ENCODE measurements around the gene PIBF1. TPM values are rescaled to one million over a fixed set of nuclear protein-coding genes. Genes with fewer than 3 reads are reported as not detected.
"Not testable (repeated sequence)": the region's sequence is repeated elsewhere in the genome, so short reads cannot be mapped to it uniquely, and the experiment has no call there.

PIBF1 gene
- total RNA-seq, 3 donors from 2014 or later, result 21.6 to 22.0 (median 21.7) TPM

DNA sequence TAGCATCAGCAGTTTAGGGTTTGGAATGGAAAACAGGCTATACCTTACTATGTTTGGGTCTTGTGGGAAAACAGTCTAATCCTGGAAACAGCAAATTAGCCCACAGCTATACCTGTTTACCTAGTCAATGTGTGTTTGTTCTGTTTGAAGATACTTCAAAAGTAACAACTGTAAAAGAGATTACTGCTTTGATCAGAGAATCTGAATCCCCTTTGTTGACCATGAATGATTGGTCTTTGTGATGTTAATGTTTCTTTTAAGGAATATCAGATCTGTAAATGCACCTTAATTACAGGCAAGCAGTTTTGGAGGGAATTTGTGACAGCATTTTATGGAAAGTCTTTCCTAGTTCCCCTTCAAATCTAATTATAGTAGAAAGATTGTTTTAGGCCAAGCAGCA, 256.1 kb downstream of the PIBF1 start:
- no peaks in the 10 kb centered on the region for H3K4me1 Mint-ChIP-seq (ENCODE audit: low read depth)
- H3K27me3 Mint-ChIP-seq (ENCODE audit: low read depth), result no peaks in the 10 kb centered on the region
- H3K36me3 Mint-ChIP-seq (ENCODE audit: insufficient read depth), result no peaks in the 10 kb centered on the region
- no peaks in the 10 kb centered on the region for H3K9me3 Mint-ChIP-seq
- DNase-seq, result no peak
- H3K4me3 Mint-ChIP-seq, result no peak overlapping the region
- no peak for ATAC-seq

DNA sequence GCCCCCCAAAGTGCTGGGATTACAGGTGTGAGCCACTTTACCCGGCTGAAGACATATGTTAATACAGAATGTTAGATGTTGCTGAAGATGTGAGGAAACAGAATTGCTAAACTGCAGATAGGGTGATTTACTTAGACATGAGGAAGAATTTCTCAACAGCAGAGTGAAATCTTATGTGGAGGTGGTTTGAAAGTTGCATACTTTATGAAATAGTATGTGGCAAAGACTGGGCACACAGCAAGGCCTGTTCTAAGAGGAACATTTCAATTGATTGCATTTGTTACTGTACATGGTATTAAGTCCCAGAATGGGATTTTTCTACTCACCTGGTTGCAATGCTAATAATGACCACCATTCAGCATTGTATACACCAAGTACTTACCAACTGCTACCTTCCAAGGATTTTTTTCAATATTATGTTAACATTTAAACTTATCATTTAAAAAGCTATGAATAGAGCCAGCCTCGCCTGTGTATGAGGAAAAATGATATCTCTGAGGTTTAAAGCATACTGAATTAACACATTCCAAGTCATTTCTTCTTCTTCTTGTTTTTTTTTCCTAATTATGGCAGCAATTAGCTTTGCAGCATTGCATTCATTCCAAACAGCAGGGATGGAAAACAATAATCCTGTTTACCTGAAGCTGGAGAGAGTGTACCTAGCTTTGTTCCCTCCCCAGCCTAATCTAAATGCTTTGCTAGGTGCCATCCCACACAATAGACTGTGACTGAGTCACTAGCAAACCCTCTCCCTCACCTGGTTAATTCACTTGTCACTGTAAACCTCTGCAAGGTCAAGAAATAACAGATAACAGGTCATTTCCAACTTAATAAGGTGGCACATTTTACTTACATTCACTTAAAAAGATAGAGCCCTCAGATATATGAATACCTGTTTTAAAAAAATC, 257.5 kb downstream of the PIBF1 start:
- Mint-ChIP-seq H3K4me3 (no peak overlapping the region), H3K9me3 (no peaks in the 10 kb centered on the region), H3K27me3 (ENCODE audit: low read depth) (no peaks in the 10 kb centered on the region), H3K4me1 (ENCODE audit: low read depth) (no peaks in the 10 kb centered on the region), H3K36me3 (ENCODE audit: insufficient read depth) (no peaks in the 10 kb centered on the region)
- ATAC-seq (no peak), DNase-seq (no peak)

DNA sequence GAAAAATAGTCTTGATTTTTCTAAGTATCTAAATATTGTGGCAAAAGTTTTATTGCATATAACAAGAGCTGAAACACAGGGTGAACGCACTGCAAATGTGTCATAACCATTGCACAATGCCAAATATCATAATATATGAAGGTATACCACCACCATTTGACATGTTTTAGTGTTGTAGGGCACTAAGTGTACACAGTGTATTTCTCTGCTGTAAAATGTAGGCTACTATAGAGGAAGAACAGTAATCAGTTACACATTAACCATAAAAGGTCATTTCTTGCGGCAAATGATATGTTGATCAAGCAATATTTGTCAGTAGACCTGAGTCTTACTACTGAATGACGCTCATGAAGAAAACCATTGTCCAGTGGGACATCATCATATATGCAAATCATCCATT, 258.6 kb downstream of the PIBF1 start:
- H3K36me3 Mint-ChIP-seq (ENCODE audit: insufficient read depth), result no peaks in the 10 kb centered on the region
- DNase-seq, result no peak
- no peaks in the 10 kb centered on the region for H3K27me3 Mint-ChIP-seq (ENCODE audit: low read depth)
- no peaks in the 10 kb centered on the region for H3K9me3 Mint-ChIP-seq
- H3K4me3 Mint-ChIP-seq, result no peak overlapping the region
- no peaks in the 10 kb centered on the region for H3K4me1 Mint-ChIP-seq (ENCODE audit: low read depth)
- ATAC-seq, result no peak

DNA sequence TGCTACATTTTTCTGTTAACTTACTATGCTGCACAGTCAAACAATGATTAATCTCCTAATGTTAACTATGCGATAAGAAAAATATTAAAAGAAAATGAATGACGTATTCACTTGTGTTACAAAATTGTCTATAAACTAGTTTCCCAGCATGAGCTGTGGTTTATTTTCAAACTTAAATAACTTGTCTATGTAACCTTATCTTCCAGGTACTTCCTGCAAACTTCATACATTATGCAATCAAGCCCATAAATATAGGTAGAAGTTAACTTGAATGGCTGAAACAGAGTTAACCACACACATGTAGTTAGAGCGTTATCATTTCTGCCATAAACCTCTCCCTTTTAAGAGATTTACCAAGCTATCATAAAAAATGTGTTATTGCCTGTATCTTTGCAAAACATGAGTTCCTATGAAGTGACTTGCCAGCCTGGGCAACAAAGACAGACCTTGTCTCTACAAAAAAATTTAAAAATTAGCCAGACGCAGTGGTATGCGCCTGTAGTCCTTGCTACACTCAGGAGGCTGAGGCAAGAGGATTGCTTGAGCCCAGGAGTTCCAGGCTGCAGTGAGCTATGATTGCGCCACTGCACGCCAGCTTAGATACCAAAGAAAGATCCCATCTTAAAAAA, 259.1 kb downstream of the PIBF1 start:
- ATAC-seq, result no peak
- no peaks in the 10 kb centered on the region for H3K4me1 Mint-ChIP-seq (ENCODE audit: low read depth)
- no peaks in the 10 kb centered on the region for H3K9me3 Mint-ChIP-seq
- H3K4me3 Mint-ChIP-seq, result no peak overlapping the region
- DNase-seq, result no peak
- no peaks in the 10 kb centered on the region for H3K36me3 Mint-ChIP-seq (ENCODE audit: insufficient read depth)
- no peaks in the 10 kb centered on the region for H3K27me3 Mint-ChIP-seq (ENCODE audit: low read depth)

DNA sequence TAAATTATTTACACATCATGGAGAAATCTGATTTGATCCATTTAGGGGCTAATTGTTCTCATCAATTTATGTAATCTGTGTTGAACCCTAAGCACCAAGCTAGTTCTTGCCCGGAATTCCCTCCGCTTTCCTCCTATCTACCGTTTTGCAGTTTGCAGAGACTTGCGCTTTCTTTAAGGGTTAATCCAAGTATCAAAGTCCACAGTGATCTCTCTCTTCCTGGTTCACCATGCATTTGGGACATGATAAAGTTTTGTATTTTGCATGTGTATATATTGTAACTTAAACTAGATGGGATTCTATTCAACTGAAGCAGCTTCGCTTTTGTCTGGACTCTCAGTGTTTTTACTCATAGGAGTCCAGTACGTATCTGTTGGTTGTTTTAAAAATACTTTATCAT, 263.1 kb downstream of the PIBF1 start:
- ATAC-seq (no peak), DNase-seq (no peak)
- Mint-ChIP-seq H3K36me3 (ENCODE audit: insufficient read depth) (no peaks in the 10 kb centered on the region), H3K4me1 (ENCODE audit: low read depth) (no peaks in the 10 kb centered on the region), H3K4me3 (no peak overlapping the region), H3K27me3 (ENCODE audit: low read depth) (no peaks in the 10 kb centered on the region), H3K9me3 (no peaks in the 10 kb centered on the region)

DNA sequence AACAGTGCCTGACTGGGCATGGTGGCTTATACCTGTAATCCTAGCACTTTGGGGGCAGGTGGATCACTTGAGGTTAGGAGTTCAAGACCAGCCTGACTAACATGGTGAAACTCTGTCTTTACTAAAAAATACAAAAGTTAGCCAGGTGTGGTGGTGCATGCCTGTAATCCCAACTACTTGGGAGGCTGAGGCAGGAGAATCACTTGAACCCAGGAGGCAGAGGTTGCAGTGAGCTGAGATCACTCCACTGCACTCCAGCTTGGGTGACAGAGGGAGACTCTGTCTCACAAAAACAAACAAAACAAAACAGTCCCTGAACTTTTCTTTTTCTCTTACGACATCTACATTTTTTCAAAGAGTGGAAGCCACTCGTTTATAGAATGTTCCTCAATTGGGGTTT, 266.7 kb downstream of the PIBF1 start:
- not testable (repeated sequence) for ATAC-seq; H3K9me3 Mint-ChIP-seq; DNase-seq; H3K36me3 Mint-ChIP-seq (ENCODE audit: insufficient read depth); H3K4me1 Mint-ChIP-seq (ENCODE audit: low read depth); H3K27me3 Mint-ChIP-seq (ENCODE audit: low read depth); H3K4me3 Mint-ChIP-seq

DNA sequence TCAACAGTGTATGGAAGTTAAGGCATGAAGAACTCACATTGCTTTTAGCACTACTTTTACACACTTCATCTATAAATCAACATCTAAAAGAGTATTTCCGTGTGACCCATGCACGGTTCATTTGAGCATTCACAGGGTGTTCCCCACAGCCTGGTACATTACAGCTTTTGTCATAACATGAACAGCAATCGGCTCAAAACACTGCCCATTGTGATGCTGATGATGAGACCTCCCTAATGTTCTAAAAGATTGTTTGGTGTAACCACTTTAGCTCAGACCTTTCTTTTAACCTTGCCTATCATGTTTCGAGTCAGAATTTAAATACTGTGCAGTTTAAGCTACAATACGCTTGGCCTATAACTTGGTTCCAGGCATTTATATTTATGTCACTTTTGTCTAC, 272.8 kb downstream of the PIBF1 start:
- DNase-seq, result no peak
- Mint-ChIP-seq H3K4me1 (ENCODE audit: low read depth) (peaks cover 8% of the 10 kb centered on the region), H3K36me3 (ENCODE audit: insufficient read depth) (no peaks in the 10 kb centered on the region), H3K27me3 (ENCODE audit: low read depth) (peaks cover 31% of the 10 kb centered on the region), H3K9me3 (no peaks in the 10 kb centered on the region), H3K4me3 (no peak overlapping the region)
- ATAC-seq, result no peak

DNA sequence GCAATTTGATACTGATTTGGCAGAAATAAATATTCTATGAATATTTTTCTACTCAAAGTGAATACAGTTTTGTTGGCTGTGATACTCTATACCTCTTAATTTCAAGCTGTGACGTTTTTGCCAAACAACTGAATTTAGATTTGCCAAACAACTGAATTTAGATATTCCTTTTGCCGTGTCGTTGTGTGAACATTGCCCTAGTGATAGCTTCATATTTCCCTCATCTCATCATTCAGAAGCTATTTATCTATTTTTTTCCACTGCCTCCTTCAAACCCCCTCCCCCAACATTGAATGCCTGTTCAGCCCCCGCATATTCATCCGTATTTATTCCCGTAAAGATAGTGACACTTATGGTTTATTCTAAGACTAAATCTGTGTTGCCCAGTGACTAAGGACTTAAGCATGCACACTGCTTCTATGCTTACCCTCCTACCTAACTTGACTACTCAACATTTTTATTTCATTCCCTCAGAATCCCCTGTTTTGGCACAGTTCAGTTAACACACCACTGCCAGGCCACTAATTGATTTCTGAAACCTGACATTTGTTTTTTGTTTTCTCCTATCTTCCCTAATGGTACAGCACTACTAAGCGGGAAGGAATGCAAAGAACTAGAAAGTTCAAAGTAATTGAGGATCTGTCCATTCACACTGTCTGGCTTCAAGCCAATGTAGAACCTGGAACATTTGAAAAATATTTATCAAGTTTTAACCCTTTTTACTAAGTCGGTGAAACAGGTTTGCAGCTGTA, 274.1 kb downstream of the PIBF1 start:
- DNase-seq (no peak), ATAC-seq (no peak)

DNA sequence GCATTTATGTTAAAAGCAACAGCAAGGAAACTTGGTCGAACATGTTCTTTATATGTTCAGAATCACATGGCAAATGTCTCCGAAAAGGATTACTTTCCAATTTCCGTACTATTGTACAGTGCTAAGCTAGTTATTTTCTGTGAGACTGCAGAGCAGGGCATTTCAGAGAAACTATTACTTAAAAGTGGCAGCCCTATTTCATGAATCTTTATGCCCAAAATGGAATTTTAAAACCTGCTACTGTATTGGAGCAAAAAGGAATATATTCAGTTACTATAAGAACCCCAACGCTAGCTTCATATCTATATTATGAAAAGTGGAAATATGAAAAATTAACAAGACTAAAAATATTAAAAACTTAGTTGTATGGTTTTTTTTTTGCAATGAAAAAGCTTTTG, 274.6 kb downstream of the PIBF1 start:
- H3K9me3 Mint-ChIP-seq, result no peaks in the 10 kb centered on the region
- H3K36me3 Mint-ChIP-seq (ENCODE audit: insufficient read depth), result no peaks in the 10 kb centered on the region
- no peak for ATAC-seq
- H3K27me3 Mint-ChIP-seq (ENCODE audit: low read depth), result peaks cover 26% of the 10 kb centered on the region
- no peak overlapping the region for H3K4me3 Mint-ChIP-seq
- H3K4me1 Mint-ChIP-seq (ENCODE audit: low read depth), result peaks cover 18% of the 10 kb centered on the region
- no peak for DNase-seq

More for the DNA sequence above, 274.1 kb downstream of the PIBF1 start:
- H3K9me3 Mint-ChIP-seq, result no peaks in the 10 kb centered on the region
- H3K4me1 Mint-ChIP-seq (ENCODE audit: low read depth), result peaks cover 18% of the 10 kb centered on the region
- no peaks in the 10 kb centered on the region for H3K36me3 Mint-ChIP-seq (ENCODE audit: insufficient read depth)
- H3K27me3 Mint-ChIP-seq (ENCODE audit: low read depth), result peaks cover 30% of the 10 kb centered on the region
- H3K4me3 Mint-ChIP-seq, result no peak overlapping the region

DNA sequence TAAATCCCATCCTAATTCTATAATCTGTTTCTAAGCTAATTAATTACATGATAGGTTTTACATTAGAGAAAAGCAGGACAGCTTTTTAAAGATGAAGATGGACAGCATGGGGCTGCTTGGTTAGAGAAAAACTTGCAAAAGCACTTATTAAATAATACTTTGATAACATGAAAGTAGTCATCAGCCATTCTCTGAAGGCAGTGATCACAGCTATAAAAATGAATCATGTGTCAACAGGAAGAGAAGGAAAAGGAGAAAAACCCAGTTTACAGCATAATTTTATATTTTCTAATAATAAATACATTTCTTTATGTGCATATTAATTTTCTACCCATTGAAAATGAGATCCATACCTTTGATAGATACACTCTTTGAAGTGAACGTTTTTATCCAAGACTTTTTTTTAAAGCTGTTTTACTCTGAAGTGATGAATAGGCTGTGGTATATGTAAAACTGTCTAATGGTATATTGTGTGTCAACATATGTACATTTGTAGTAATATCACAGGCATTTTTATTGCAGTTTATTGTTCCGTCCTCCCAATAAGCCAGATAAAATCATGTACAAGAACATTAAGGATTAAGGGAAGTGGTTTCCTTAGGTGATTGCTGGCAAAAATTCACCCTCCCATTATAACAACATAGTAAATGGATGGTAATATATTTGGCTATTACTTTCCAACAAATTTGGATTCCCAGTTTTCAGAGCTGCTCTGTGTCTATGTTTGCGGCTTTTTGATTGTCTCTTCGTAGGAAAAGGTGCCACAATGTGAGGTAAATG, 275.5 kb downstream of the PIBF1 start:
- DNase-seq (no peak), ATAC-seq (no peak)
- Mint-ChIP-seq H3K36me3 (ENCODE audit: insufficient read depth) (no peaks in the 10 kb centered on the region), H3K9me3 (no peaks in the 10 kb centered on the region), H3K27me3 (ENCODE audit: low read depth) (peaks cover 26% of the 10 kb centered on the region), H3K4me1 (ENCODE audit: low read depth) (peaks cover 18% of the 10 kb centered on the region), H3K4me3 (no peak overlapping the region)

DNA sequence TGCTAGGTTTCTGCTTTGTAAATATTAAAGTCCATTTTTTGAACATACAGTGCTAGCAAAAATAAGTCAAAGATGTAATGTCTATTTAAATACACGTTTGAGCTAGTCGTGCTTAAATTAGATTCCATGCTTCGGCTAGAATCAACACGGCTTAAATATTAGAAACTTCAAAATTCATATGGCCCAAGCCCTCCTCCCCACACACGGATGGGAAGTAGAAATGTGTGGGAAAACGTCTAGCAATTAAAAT, 276.1 kb downstream of the PIBF1 start:
- Mint-ChIP-seq H3K9me3 (no peaks in the 10 kb centered on the region), H3K4me1 (ENCODE audit: low read depth) (peaks cover 18% of the 10 kb centered on the region), H3K4me3 (peak overlapping the region; percentile 84), H3K27me3 (ENCODE audit: low read depth) (peaks cover 26% of the 10 kb centered on the region), H3K36me3 (ENCODE audit: insufficient read depth) (no peaks in the 10 kb centered on the region)
- DNase-seq (no peak), ATAC-seq (no peak)

DNA sequence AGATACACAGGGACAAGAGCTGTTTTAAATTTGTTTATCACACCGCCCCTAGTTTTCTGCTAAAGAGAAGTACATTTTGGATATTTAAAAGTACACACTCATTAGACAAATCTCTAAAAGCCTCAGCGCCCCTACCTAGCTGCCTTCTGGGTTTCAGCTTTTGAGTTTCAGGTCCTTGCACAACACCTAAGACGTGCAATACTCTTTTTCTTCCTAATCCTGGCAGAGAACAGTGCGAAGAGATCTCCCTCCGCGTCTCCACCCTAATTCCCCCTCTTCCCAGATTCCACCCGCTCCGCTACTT, 276.5 kb downstream of the PIBF1 start:
- Mint-ChIP-seq H3K9me3 (no peaks in the 10 kb centered on the region), H3K4me3 (peak overlapping the region; percentile 84), H3K27me3 (ENCODE audit: low read depth) (peaks cover 26% of the 10 kb centered on the region), H3K36me3 (ENCODE audit: insufficient read depth) (no peaks in the 10 kb centered on the region), H3K4me1 (ENCODE audit: low read depth) (peaks cover 18% of the 10 kb centered on the region)
- no peak for DNase-seq
- peak; percentile 3 for ATAC-seq

DNA sequence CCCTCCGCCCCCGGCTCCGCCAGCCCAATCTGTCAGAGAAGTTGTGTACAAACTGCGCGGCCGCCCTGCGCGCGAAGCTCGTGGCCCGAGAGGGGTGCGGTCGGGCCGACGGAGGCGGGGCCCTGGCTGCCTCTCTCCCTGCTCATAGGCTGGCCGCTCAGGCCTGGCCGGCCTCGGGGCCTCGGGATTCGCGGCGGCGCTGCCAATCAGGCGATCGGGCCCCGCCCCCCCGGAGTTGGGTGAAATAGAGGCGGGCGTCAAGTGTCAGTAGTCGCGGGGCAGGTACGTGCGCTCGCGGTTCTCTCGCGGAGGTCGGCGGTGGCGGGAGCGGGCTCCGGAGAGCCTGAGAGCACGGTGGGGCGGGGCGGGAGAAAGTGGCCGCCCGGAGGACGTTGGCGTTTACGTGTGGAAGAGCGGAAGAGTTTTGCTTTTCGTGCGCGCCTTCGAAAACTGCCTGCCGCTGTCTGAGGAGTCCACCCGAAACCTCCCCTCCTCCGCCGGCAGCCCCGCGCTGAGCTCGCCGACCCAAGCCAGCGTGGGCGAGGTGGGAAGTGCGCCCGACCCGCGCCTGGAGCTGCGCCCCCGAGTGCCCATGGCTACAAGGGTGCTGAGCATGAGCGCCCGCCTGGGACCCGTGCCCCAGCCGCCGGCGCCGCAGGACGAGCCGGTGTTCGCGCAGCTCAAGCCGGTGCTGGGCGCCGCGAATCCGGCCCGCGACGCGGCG, 277.0 kb downstream of the PIBF1 start, which contains the start of gene KLF5:
Gene KLF5, plus strand, starts transcription at position 270 of the 724 bp plus-strand sequence. Its CDS starts 323 bp downstream, at position 593.
- peak within 1 kb of the TSS; percentile 84 for H3K4me3 Mint-ChIP-seq
- H3K4me1 Mint-ChIP-seq (ENCODE audit: low read depth), result peaks cover 18% of the 10 kb centered on the region
- peak; percentile 93 for DNase-seq
- no peaks in the 10 kb centered on the region for H3K9me3 Mint-ChIP-seq
- no peaks in the 10 kb centered on the region for H3K36me3 Mint-ChIP-seq (ENCODE audit: insufficient read depth)
- H3K27me3 Mint-ChIP-seq (ENCODE audit: low read depth), result peaks cover 26% of the 10 kb centered on the region
- ATAC-seq, result peak; percentile 97

All from activated T-cell treated with anti-CD3 and anti-CD28 coated beads, Interleukin-2, amount 50 U/mL, for 4 hours (primary cell).